Bronchial epithelial cell (primary cell): ENCODE data around the gene TADA2B. TPM values are rescaled to one million over a fixed set of nuclear protein-coding genes. Genes with fewer than 3 reads are reported as not detected.

Experiments
- DNase-seq: peaks from one replicate; pipeline ENCODE4 v3.0.0-alpha.2; 2010; ENCODE audit warnings: low read depth
- FAIRE-seq: peaks from 2 replicates; lab custom pipeline; 2011; peaks lifted over from hg19 to GRCh38; lab: Jason Lieb, UNC
- H3K27me3 ChIP-seq: 2 replicates; pipeline ENCODE4 v1.5.1; 2011; ENCODE audit warnings: low read length; ENCODE audit not compliant: control insufficient read depth, insufficient read depth
- H3K36me3 ChIP-seq: 2 replicates; pipeline ENCODE4 v1.5.1; 2011; ENCODE audit warnings: low read length; ENCODE audit not compliant: control insufficient read depth, insufficient read depth
- H3K4me3 ChIP-seq: 2 replicates; pipeline ENCODE4 v1.5.1; 2011; ENCODE audit warnings: mild to moderate bottlenecking, low read depth, low read length, control low read depth
- CTCF ChIP-seq: IDR thresholded peaks from 2 replicates; pipeline ENCODE4 v1.5.1; 2011; ENCODE audit warnings: mild to moderate bottlenecking, moderate library complexity, low read length, control low read depth, inconsistent platforms; ENCODE audit not compliant: insufficient read depth, severe bottlenecking
- total RNA-seq: library from RNA; depleted of rRNA; stranded (reverse); fragments of >200 nt; gene quantifications from 2 replicates; pipeline ENCODE4 v1.2.1, GENCODE V29; 2014

Gene TADA2B
- total RNA-seq, 1 donor from 2014 or later, result 12.1 TPM

- Histone ChIP-seq H3K36me3 (peaks cover 8% of the 10 kb centered on the region), H3K27me3 (no peaks in the 10 kb centered on the region), H3K4me3 (no peak overlapping the region)
- no peak for TF ChIP-seq CTCF
- FAIRE-seq (no peak), DNase-seq (no peak)
Observed at GRCh38 chr4:7048642-7049041, 5.5 kb downstream of the TADA2B start.

GRCh38 chr4:7049295-7049694 lies 6.1 kb downstream of the TADA2B start:
- Histone ChIP-seq H3K4me3 (no peak overlapping the region), H3K27me3 (no peaks in the 10 kb centered on the region), H3K36me3 (peaks cover 8% of the 10 kb centered on the region)
- FAIRE-seq (no peak), DNase-seq (no peak)
- TF ChIP-seq CTCF, result no peak

GRCh38 chr4:7049739-7050138 lies 6.6 kb downstream of the TADA2B start:
- H3K27me3 ChIP-seq, result no peaks in the 10 kb centered on the region
- DNase-seq, result no peak
- TF ChIP-seq CTCF, result no peak
- peaks cover 10% of the 10 kb centered on the region for H3K36me3 ChIP-seq
- no peak overlapping the region for H3K4me3 ChIP-seq
- no peak for FAIRE-seq

- no peak overlapping the region for H3K4me3 ChIP-seq
- H3K27me3 ChIP-seq, result no peaks in the 10 kb centered on the region
- peaks cover 16% of the 10 kb centered on the region for H3K36me3 ChIP-seq
- FAIRE-seq (no peak), DNase-seq (no peak)
- TF ChIP-seq CTCF, result no peak
Observed at GRCh38 chr4:7050481-7051143, 7.4 kb downstream of the TADA2B start.

GRCh38 chr4:7051144-7051495 lies 7.9 kb downstream of the TADA2B start:
- H3K27me3 ChIP-seq, result no peaks in the 10 kb centered on the region
- no peak overlapping the region for H3K4me3 ChIP-seq
- TF ChIP-seq CTCF, result no peak
- peaks cover 14% of the 10 kb centered on the region for H3K36me3 ChIP-seq
- no peak for DNase-seq
- FAIRE-seq, result no peak

GRCh38 chr4:7051905-7052304 lies 8.7 kb downstream of the TADA2B start:
- no peak for FAIRE-seq
- Histone ChIP-seq H3K27me3 (no peaks in the 10 kb centered on the region), H3K36me3 (peaks cover 14% of the 10 kb centered on the region), H3K4me3 (no peak overlapping the region)
- no peak for TF ChIP-seq CTCF
- no peak for DNase-seq
